Measurements from ENCODE around the gene EEF1G.
"Not testable (repeated sequence)": the region's sequence is repeated elsewhere in the genome, so short reads cannot be mapped to it uniquely, and the experiment has no call there.

The EEF1G gene

GRCh38 chr11:62573592-62574362 is at the start of gene EEF1G:
Gene EEF1G (minus strand): TSS chr11:62573891. CDS start chr11:62573842, 49 bp downstream.
- peak within 1 kb of the TSS; percentile 95 to 100 for H3K4me3 Mint-ChIP-seq
- H3K4me1 Mint-ChIP-seq: peaks cover 55% of the 10 kb centered on the region
- H3K27ac Mint-ChIP-seq: peak within 1 kb of the TSS; percentile 99 to 100
- DNase-seq (peak; percentile 98 to 99), ATAC-seq (peak; percentile 96)
- no peaks in the 10 kb centered on the region for H3K27me3 Mint-ChIP-seq
- no peaks in the 10 kb centered on the region for H3K9me3 Mint-ChIP-seq

GRCh38 chr11:62622476-62623089 is 48.9 kb upstream of the EEF1G start:
- peak overlapping the region; percentile 93 to 94 for H3K27ac Mint-ChIP-seq
- H3K4me3 Mint-ChIP-seq: peak overlapping the region; percentile 78 to 89
- H3K9me3 Mint-ChIP-seq: no peaks in the 10 kb centered on the region
- ATAC-seq (no peak), DNase-seq (no peak)
- H3K4me1 Mint-ChIP-seq: peaks cover 45% of the 10 kb centered on the region
- H3K27me3 Mint-ChIP-seq: no peaks in the 10 kb centered on the region

- H3K27ac Mint-ChIP-seq: peak within 1 kb of the TSS; percentile 98
- ATAC-seq: peak; percentile 97
- H3K27me3 Mint-ChIP-seq: no peaks in the 10 kb centered on the region
- H3K4me3 Mint-ChIP-seq: peak within 1 kb of the TSS; percentile 97 to 99
- no peaks in the 10 kb centered on the region for H3K9me3 Mint-ChIP-seq
- peak; percentile 92 to 98 for DNase-seq
- H3K4me1 Mint-ChIP-seq: peaks cover 52% of the 10 kb centered on the region
Measured at GRCh38 chr11:62621567-62622470, 48.1 kb upstream of the EEF1G start, which contains the start of gene B3GAT3. Gene B3GAT3 (minus strand): TSS chr11:62621986. CDS start chr11:62621947, 39 bp downstream.

GRCh38 chr11:62621027-62621566 is 47.4 kb upstream of the EEF1G start:
- Mint-ChIP-seq H3K4me1 (peaks cover 59% of the 10 kb centered on the region), H3K9me3 (no peaks in the 10 kb centered on the region), H3K27ac (peak overlapping the region; percentile 98), H3K4me3 (peak overlapping the region; percentile 97 to 99), H3K27me3 (no peaks in the 10 kb centered on the region)
- no peak for DNase-seq
- no peak for ATAC-seq

GRCh38 chr11:62616957-62617356 is 43.3 kb upstream of the EEF1G start:
- H3K27me3 Mint-ChIP-seq, H3K4me3 Mint-ChIP-seq, H3K9me3 Mint-ChIP-seq, ATAC-seq, H3K27ac Mint-ChIP-seq, DNase-seq: not testable (repeated sequence)
- H3K4me1 Mint-ChIP-seq: peaks cover 65% of the 10 kb centered on the region

GRCh38 chr11:62615521-62615920 is 41.8 kb upstream of the EEF1G start:
- DNase-seq (no peak), ATAC-seq (no peak)
- H3K4me1 Mint-ChIP-seq: peaks cover 65% of the 10 kb centered on the region
- H3K27me3 Mint-ChIP-seq: no peaks in the 10 kb centered on the region
- peak overlapping the region in 1 of 2 donors; percentile 76 for H3K27ac Mint-ChIP-seq
- H3K4me3 Mint-ChIP-seq: no peak overlapping the region
- no peaks in the 10 kb centered on the region for H3K9me3 Mint-ChIP-seq

GRCh38 chr11:62614275-62614674 is 40.6 kb upstream of the EEF1G start:
- ATAC-seq (no peak), DNase-seq (peak in 1 of 2 donors; percentile 27)
- Mint-ChIP-seq H3K4me3 (peak overlapping the region; percentile 23 to 32), H3K27me3 (no peaks in the 10 kb centered on the region), H3K9me3 (no peaks in the 10 kb centered on the region), H3K4me1 (peaks cover 70% of the 10 kb centered on the region), H3K27ac (peak overlapping the region; percentile 49 to 82)

GRCh38 chr11:62613291-62613778 is 39.6 kb upstream of the EEF1G start:
- peak in 1 of 2 donors; percentile 32 for DNase-seq
- Mint-ChIP-seq H3K9me3 (no peaks in the 10 kb centered on the region), H3K4me1 (peaks cover 74% of the 10 kb centered on the region), H3K4me3 (peak overlapping the region in 1 of 2 donors; percentile 45), H3K27me3 (no peaks in the 10 kb centered on the region), H3K27ac (peak overlapping the region in 1 of 2 donors; percentile 82)
- ATAC-seq: no peak

- Mint-ChIP-seq H3K9me3 (no peaks in the 10 kb centered on the region), H3K4me1 (peaks cover 81% of the 10 kb centered on the region), H3K27ac (peak within 1 kb of the TSS; percentile 97 to 99), H3K27me3 (no peaks in the 10 kb centered on the region), H3K4me3 (peak within 1 kb of the TSS; percentile 95 to 97)
- ATAC-seq (peak; percentile 81), DNase-seq (peak; percentile 91)
Measured at GRCh38 chr11:62612366-62613290, 38.9 kb upstream of the EEF1G start, which contains the start of the genes EML3 and ROM1. Gene EML3 (minus strand): TSS chr11:62612775. CDS start chr11:62612457, 318 bp downstream. Gene ROM1 (plus strand): TSS chr11:62613257. CDS start chr11:62613282, 25 bp downstream.

GRCh38 chr11:62611705-62612365 is 38.1 kb upstream of the EEF1G start:
- H3K4me3 Mint-ChIP-seq: peak overlapping the region; percentile 95 to 97
- no peaks in the 10 kb centered on the region for H3K27me3 Mint-ChIP-seq
- ATAC-seq (peak; percentile 61), DNase-seq (peak in 1 of 2 donors; percentile 72)
- peak overlapping the region; percentile 97 to 99 for H3K27ac Mint-ChIP-seq
- no peaks in the 10 kb centered on the region for H3K9me3 Mint-ChIP-seq
- H3K4me1 Mint-ChIP-seq: peaks cover 77% of the 10 kb centered on the region

- no peaks in the 10 kb centered on the region for H3K9me3 Mint-ChIP-seq
- H3K4me1 Mint-ChIP-seq: peaks cover 73% of the 10 kb centered on the region
- H3K4me3 Mint-ChIP-seq: peak overlapping the region; percentile 95 to 97
- no peaks in the 10 kb centered on the region for H3K27me3 Mint-ChIP-seq
- ATAC-seq (no peak), DNase-seq (no peak)
- peak overlapping the region; percentile 97 to 99 for H3K27ac Mint-ChIP-seq
Measured at GRCh38 chr11:62610814-62611704, 37.4 kb upstream of the EEF1G start.

GRCh38 chr11:62610403-62610802 is 36.7 kb upstream of the EEF1G start:
- H3K27me3 Mint-ChIP-seq: no peaks in the 10 kb centered on the region
- H3K4me3 Mint-ChIP-seq: peak overlapping the region; percentile 95 to 97
- peaks cover 77% of the 10 kb centered on the region for H3K4me1 Mint-ChIP-seq
- H3K9me3 Mint-ChIP-seq: no peaks in the 10 kb centered on the region
- DNase-seq (no peak), ATAC-seq (no peak)
- H3K27ac Mint-ChIP-seq: peak overlapping the region; percentile 93 to 94

GRCh38 chr11:62608776-62609175 is 35.1 kb upstream of the EEF1G start:
- no peak for ATAC-seq
- Mint-ChIP-seq H3K27ac (peak overlapping the region; percentile 7 to 20), H3K4me1 (peaks cover 74% of the 10 kb centered on the region), H3K27me3 (no peaks in the 10 kb centered on the region), H3K4me3 (peak overlapping the region in 1 of 2 donors; percentile 0), H3K9me3 (no peaks in the 10 kb centered on the region)
- no peak for DNase-seq

Data from stimulated activated naive CD8-positive, alpha-beta T cell treated with anti-CD3 and anti-CD28 coated beads, Interleukin-15, amount 100 ng/mL, for 72 hours (primary cell).